DMS53 (cell line): Measurements from ENCODE around the gene MLLT1.
"Not testable (repeated sequence)": the region's sequence is repeated elsewhere in the genome, so short reads cannot be mapped to it uniquely, and the experiment has no call there.

Source experiments
- DNase-seq: peaks from one replicate; lab custom pipeline; 2025; lab: John Stamatoyannopoulos, UW

Gene MLLT1

GRCh38 chr19:6279931-6280591 is at the start of gene MLLT1:
MLLT1 (minus strand) TSS chr19:6279975; CDS start chr19:6279784, 191 bp downstream.
- DNase-seq: peak; percentile 97

- DNase-seq: no peak
Measured at GRCh38 chr19:6326815-6327214, 47.0 kb upstream of the MLLT1 start.

GRCh38 chr19:6325614-6326013 is 45.8 kb upstream of the MLLT1 start:
- no peak for DNase-seq

- no peak for DNase-seq
Measured at GRCh38 chr19:6324757-6325156, 45.0 kb upstream of the MLLT1 start.

- no peak for DNase-seq
Measured at GRCh38 chr19:6322284-6322683, 42.5 kb upstream of the MLLT1 start.

GRCh38 chr19:6319376-6319775 is 39.6 kb upstream of the MLLT1 start:
- no peak for DNase-seq

GRCh38 chr19:6318772-6319171 is 39.0 kb upstream of the MLLT1 start:
- DNase-seq: peak; percentile 6

DNA sequence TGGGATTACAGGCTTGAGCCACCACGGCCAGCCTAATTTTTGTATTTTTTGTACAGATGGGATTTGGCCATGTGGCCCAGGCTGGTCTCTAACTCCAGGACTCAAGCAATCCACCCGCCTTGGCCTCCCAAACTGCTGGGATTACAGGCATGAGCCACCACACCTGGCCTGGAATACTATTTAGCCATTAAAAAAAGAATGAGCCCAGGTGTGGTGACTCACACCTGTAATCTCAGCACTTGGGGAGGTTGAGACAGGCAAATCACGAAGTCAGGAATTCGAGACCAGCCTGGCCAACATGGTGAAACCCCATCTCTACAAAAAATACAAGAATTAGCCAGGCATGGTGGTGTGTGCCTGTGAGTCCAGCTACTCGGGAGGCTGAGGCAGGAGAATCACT is 35.9 kb upstream of the MLLT1 start:
- not testable (repeated sequence) for DNase-seq

DNA sequence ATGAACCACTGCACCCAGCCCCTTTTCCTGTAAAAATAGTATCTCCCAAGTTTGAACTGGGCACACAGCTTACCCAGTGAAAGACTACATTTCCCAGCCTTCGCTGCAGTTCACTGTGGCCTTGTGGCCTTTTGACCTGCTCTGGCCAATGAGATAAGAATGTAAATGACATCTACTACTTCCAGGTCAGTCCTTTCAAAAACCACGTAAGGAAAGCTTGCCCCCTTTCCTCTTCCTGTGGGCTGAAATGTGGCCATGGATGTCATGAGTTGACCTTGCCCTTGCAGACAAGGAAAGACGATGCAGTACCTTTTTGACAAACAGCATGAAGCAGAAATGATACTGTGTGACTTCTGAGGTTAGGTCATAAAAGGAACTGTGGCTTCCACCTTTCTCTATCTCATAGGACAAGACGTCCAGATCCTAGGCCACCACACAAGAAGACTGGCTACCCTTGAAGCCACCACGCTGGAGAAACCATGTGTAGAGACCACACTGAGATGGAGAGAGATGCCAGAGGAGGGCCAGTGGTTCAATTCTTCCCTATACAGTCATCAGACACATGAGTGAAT is 33.7 kb upstream of the MLLT1 start:
- DNase-seq: no peak

- DNase-seq: peak; percentile 14
Measured at GRCh38 chr19:6312018-6312417, 32.2 kb upstream of the MLLT1 start.

DNA sequence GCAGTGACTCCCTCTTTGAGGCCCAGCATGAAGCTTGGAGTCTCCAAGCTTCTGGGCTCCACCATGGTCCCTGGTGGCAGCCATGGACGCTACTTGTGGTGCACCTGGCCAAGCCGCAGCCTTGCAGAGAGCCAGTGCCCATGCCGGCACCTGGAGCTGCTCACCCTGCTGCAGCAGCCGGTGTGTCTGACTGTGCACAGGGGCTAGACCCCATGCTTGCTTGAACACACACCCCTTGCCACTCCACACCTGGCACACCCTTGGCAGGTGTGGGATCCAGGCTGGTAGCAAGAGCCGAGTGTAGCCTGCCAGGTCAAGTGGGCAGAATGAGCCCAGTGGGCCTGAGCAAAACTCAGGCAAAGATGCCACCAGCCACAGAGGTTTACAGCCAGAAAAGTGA is 18.6 kb upstream of the MLLT1 start:
- DNase-seq: no peak

GRCh38 chr19:6297202-6297601 is 17.4 kb upstream of the MLLT1 start:
- DNase-seq: peak; percentile 54

DNA sequence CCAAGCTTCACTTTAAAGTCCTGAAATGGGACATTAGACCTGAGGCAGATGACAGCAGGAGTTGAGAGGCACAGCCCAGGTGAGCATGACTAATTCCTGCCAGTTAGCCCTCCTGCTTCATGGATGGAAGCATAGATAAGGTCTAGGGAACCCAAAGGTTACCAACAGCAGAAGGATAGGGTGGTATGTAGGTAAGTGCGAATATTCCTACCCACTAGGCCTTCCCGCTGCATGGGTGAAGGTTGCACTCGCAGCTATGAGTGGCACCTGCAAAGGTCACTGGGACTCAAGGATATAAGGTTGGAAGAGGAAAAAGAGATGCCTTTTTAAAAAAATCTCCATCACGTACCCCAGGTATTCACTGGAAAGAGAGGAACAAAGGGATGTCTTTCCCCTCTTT is 12.2 kb upstream of the MLLT1 start:
- DNase-seq: peak; percentile 41

- DNase-seq: no peak
Measured at GRCh38 chr19:6288737-6289136, 9.0 kb upstream of the MLLT1 start.

- peak; percentile 15 for DNase-seq
Measured at GRCh38 chr19:6287269-6287885, 7.6 kb upstream of the MLLT1 start.

GRCh38 chr19:6286676-6287075 is 6.9 kb upstream of the MLLT1 start:
- DNase-seq: peak; percentile 15

DNA sequence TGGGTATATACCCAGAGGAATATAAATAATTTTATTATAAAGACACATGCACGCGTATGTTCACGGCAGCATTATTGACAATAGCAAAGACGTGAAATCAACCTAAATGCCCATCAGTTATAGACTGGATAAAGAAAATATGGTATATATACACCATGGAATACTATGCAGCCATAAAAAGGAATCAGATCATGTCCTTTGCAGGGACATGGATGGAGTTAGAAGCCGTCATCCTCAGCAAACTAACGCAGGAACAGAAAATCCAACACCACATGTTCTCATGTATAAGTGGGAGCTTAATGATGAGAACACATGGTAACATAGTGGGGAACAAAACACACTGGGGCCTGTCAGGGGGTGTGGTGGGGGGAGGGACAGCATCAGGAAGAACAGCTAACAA is 2.6 kb upstream of the MLLT1 start:
- DNase-seq: not testable (repeated sequence)

DNA sequence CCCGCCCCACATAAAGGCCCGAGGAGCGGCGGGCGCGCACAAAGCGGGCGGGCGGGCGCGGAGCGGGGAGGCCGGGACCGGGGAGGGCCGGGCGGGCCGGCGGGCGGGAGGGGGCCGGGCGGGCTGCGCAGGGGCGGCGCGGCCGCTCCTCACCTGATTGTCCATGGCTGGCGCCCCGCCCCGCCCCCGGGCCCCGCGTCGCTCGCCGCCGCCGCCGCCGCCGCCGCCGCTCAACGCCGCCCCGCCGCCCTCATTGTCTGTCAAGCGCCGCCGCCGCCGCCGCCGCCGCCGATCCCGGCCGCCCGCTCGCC is 200 bp downstream of the MLLT1 start:
- peak; percentile 79 for DNase-seq

DNA sequence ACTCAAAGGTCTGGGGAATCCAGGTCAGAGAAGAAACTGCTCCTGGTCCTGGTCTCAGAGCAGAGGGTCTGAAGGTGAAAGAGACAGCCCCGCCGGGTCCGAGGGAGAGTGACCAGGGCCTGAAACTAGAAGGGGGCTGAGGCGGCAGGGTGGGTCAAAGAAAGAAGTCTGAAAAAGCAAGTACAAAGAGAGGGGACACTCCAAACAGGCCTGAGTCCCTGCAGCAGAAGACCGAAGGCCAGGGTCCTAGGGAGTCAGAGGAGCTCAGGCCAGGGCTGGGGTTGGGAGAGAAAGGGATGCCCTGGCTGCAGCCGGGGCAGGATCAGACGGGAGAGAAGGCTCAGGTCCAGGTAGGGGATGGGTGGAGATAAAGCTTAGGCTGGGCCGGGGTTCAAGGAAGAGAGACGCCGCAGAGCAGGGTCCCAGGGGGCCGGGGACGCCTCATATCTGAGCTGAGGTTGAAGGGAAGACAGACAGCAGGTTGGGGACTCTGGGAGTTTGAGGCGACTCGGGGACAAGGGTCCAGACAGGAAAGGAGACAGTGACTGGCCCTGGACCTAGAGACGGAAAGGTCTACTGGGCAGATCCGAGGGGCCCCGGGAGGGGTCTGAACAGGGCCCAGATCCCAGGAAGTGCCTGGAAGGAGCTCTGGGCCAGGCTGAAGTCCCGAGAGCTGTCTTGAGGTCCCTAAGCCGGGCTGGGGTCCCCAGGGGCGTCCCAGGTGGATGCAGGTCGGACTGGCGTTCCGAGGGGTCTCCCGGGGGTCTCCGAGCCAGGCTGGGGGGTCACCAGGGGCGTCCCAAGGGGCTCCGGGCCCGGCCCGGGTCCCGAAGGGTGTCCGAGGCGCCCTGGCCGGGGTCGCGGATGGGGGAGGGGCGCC is 795 bp downstream of the MLLT1 start:
- peak; percentile 17 for DNase-seq

DNA sequence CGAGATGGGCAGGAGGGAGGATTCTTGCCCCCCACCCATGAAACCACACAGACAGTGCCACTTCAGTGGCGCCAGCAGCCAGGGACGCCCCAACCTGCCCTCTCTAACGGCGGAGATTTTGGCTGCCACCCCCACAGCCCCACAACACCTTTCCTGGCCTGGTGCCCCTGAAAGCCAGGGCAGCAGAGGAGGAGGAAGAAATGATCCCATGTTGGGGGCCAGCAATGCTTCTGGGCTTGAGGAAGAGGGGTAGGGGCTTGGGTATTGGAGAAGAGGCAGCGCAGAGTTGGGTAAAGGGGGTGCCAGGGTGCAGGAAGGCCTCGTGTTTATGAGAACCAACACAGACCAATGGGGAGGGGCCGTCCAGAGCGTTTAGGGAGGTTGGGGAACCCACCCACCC is 1.7 kb downstream of the MLLT1 start:
- no peak for DNase-seq

DNA sequence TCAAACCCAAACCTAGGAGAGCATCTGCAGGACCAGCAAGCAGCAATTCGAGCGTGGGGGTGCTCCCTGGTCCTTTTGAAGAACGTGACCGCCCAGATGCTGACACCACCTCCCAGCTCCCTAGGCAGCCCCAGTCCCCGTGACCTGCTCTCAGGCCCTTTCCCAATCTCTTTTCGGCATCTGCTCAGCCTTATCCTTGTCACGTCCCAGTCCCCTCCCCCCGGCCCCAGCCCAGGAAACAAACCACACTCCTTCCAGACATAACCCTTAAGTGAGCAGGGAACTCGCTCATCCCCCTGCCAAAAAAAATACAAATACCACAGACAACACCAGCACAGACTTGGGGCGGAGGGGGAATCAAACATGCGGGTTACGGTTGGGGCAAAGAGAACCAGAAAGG is 3.3 kb downstream of the MLLT1 start:
- no peak for DNase-seq

DNA sequence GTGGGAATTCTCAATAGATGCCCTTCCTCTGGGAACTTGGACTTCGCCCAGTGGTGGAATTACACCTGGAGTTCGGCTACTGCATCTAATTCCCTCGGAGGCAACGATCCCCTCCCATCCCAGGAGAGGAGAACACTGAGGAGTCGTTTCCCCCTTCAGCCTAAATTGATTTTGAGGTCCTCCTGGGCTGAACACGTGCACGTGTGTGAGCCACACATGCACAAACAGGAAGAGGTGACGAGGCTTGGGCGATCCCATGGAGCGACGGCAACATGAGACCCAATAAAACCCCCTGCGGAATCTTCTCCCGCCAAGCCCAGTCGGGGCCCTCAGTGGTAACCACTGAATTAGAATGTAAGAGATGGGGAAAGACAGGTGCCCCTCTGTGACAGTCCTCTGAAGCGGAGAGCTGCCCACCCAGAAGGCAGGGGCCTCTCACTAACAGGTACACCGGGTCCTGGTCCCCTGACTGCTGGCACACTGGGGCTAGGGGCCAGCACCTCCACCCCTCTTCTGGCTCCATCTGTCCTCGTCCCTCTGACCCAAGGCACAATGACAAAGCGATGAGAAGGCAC is 4.5 kb downstream of the MLLT1 start:
- DNase-seq: no peak
